Stimulated activated CD4-positive, alpha-beta T cell treated with anti-CD3 and anti-CD28 coated beads, Interleukin-4, amount 100 ng/mL, for 4 hours (primary cell): ENCODE results near the gene KLK14.

Source experiments
- DNase-seq, 2 experiments: peaks; one replicate each; pipeline ENCODE4 v3.0.0-alpha.2; 2020

The KLK14 gene

DNA sequence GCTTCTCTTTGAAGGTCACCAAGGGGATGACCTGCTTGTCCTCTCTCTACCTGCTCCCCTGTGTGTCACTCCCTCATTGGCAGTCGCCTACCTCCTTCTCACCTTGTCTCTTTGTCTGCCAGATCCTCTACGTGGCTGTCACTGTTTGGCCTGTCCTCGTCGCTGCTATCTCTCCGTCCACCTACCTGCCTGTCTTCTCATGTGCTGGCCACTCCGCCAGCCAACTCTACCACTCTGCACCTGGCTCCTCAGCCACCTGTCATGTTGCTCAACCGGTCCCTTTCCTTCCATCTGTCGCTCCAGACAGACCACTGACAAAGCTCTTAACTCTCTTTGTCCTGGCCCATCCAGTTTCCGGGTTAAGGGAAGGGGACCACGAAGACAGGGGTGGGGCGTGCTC, 48.0 kb downstream of the KLK14 start, which contains the start of gene KLK12:
TSS of gene KLK12 (minus strand) at position 299 of the 400 bp plus-strand sequence. CDS start 381 bp downstream, outside the sequence.
- DNase-seq, result no peak

DNA sequence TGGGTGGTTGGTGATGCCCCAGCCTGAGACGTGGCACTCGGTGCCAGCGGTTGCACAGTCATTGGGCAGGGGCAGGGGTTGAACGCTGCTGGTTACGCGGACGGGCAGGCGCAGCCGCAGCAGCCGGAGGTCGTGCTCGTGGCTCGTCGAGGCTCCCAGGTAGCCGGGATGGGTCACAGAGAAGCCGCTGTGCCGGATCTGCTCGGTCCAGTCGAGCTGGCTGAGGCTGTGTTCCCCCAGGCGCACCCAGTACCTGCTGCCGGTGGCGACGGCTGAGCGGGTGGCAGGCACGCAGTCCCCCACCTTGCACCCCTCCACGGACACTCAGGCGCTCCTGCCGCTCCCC, 50.8 kb downstream of the KLK14 start:
- no peak for DNase-seq

GRCh38 chr19:51031220-51031879, 51.3 kb downstream of the KLK14 start:
- no peak for DNase-seq

DNA sequence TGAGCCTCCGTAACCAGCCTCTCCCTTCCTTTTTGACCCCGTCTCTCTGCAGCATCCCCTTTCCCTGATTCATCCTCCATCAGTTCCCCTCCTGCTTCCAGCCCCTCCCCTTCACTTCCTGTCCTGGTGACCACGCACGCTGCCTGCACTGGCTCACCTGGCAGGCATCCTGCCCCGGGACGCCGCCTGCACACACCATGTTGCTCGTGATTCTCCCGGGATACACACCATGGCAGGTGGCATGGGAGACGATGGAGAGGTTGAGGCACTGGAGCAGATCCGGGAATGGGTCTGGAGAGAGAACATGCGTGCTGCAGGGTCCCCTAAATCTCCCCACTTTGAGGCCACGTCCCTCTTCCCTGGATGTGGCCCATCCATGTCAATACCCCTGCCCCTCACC, 52.1 kb downstream of the KLK14 start:
- no peak for DNase-seq

- DNase-seq, result no peak
Measured at GRCh38 chr19:51029718-51030117, 53.0 kb downstream of the KLK14 start.
